Testis (tissue), 2 donors: ENCODE measurements around the gene IL23A.

Source experiments
- CTCF ChIP-seq, 3 experiments: fragments of 450-650 bp in 2 of 3; fragments of 200-600 bp in 1 of 3; sonication (generic) in 1 of 3; IDR thresholded peaks; one replicate each; pipeline ENCODE4 v1.5.1; 2016 to 2019; ENCODE audit warnings: antibody characterized with exemption in 3 of 3, mild to moderate bottlenecking in 2 of 3, moderate library complexity in 1 of 3
- POLR2A ChIP-seq: fragments of 450-650 bp; IDR thresholded peaks from one replicate; pipeline ENCODE4 v1.6.1; 2017; ENCODE audit warnings: antibody characterized with exemption, mild to moderate bottlenecking, moderate library complexity

- no peak for TF ChIP-seq CTCF (IDR thresholded peaks at IDR 0.05)
- no peak for TF ChIP-seq POLR2A
Observed at GRCh38 chr12:56299853-56300643, 38.6 kb upstream of the IL23A start, which contains the start of gene CS.
